ENCODE data around the gene TCF7L1.

Gene TCF7L1

DNA sequence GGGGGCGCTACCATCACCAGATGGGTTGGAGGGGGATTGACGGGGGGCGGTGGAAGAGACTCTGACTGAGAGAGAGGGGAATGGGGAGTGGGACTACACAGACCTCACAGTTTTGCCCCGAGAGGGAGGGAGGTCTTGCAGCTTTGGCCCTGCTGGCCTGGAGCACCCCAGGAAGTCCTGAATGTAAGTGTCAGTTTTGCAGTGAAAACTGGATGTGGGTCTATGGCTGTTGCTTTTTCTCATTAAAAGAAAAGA lies 2.4 kb downstream of the TCF7L1 start:
- no peak overlapping the region for H3K4me3 ChIP-seq (ENCODE audit: low read depth, low read length)
- no peak for DNase-seq (ENCODE audit: low read depth)
- TF ChIP-seq, protein P1, sequence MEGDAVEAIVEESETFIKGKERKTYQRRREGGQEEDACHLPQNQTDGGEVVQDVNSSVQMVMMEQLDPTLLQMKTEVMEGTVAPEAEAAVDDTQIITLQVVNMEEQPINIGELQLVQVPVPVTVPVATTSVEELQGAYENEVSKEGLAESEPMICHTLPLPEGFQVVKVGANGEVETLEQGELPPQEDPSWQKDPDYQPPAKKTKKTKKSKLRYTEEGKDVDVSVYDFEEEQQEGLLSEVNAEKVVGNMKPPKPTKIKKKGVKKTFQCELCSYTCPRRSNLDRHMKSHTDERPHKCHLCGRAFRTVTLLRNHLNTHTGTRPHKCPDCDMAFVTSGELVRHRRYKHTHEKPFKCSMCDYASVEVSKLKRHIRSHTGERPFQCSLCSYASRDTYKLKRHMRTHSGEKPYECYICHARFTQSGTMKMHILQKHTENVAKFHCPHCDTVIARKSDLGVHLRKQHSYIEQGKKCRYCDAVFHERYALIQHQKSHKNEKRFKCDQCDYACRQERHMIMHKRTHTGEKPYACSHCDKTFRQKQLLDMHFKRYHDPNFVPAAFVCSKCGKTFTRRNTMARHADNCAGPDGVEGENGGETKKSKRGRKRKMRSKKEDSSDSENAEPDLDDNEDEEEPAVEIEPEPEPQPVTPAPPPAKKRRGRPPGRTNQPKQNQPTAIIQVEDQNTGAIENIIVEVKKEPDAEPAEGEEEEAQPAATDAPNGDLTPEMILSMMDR (IDR thresholded peaks at IDR 0.05; ENCODE audit: low read depth, low read length, missing control alignments): no peak

- no peak for DNase-seq (ENCODE audit: low read depth)
- TF ChIP-seq, protein P1 (IDR thresholded peaks at IDR 0.05; ENCODE audit: low read depth, low read length, missing control alignments): no peak
- no peak overlapping the region for H3K4me3 ChIP-seq (ENCODE audit: low read depth, low read length)
Observed at GRCh38 chr2:85137156-85137555, 4.0 kb downstream of the TCF7L1 start.

GRCh38 chr2:85143463-85144082 lies 10.4 kb downstream of the TCF7L1 start:
- TF ChIP-seq, protein P1 (IDR thresholded peaks at IDR 0.05; ENCODE audit: low read depth, low read length, missing control alignments): no peak
- no peak for DNase-seq (ENCODE audit: low read depth)
- H3K4me3 ChIP-seq (ENCODE audit: low read depth, low read length): no peak overlapping the region

DNA sequence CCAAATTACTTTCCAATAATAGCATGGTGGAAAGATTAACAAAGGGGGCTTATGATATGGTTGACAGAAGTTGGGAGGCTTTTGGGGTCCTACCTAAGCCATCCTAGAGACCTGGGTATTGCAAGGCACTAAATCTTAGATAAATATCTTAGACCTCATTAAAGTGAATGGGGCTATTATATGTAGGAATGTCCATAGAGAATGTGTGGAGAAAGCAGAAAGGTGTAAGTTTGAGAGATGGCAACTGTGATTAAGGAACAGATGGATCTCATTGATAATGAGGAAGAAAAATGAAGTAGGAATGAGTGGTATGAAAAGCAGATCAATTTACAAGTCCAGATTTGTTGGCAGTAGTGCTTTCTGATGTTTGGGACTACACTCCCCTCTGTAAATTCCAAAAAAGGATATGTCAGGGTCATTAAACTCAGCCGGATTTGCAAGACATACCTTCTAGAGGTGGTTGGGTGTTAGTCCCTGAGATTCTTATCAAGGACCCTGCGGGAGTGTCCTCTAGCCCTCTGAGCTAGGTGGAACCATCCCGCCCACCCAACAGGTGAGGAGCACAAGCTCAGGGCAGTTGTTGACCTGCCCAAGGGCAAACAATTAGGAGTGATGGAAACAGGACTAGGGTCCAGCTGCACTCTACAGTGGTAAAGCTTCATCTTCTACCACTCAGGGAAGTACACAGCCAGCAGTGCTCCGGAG lies 12.1 kb downstream of the TCF7L1 start:
- H3K4me3 ChIP-seq (ENCODE audit: low read depth, low read length): no peak overlapping the region
- TF ChIP-seq, protein P1 (IDR thresholded peaks at IDR 0.05; ENCODE audit: low read depth, low read length, missing control alignments): no peak
- no peak for DNase-seq (ENCODE audit: low read depth)

GRCh38 chr2:85148190-85148589 lies 15.0 kb downstream of the TCF7L1 start:
- no peak overlapping the region for H3K4me3 ChIP-seq (ENCODE audit: low read depth, low read length)
- no peak for DNase-seq (ENCODE audit: low read depth)
- TF ChIP-seq, protein P1 (IDR thresholded peaks at IDR 0.05; ENCODE audit: low read depth, low read length, missing control alignments): no peak

- no peak overlapping the region for H3K4me3 ChIP-seq (ENCODE audit: low read depth, low read length)
- TF ChIP-seq, protein P1 (IDR thresholded peaks at IDR 0.05; ENCODE audit: low read depth, low read length, missing control alignments): no peak
- no peak for DNase-seq (ENCODE audit: low read depth)
Observed at GRCh38 chr2:85151026-85151425, 17.8 kb downstream of the TCF7L1 start.

DNA sequence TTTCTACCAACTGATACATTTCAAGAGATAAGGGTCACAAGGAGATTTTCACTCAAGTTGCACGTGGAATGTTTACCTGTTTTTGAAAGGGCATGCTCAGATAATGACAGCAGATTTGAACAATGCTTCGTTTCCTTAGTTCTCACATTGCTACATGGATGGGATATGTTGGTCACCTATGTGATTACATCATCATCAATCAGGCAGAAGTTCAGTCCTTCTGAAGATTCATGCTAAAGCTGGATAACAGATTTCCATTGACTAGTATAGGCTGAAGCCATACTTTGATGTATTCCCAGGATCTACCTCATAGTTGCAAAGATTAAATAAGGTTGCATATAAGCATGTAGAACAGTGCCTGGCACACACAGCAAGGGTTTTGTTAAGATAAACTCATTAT lies 19.7 kb downstream of the TCF7L1 start:
- no peak for DNase-seq (ENCODE audit: low read depth)
- no peak overlapping the region for H3K4me3 ChIP-seq (ENCODE audit: low read depth, low read length)
- TF ChIP-seq, protein P1 (IDR thresholded peaks at IDR 0.05; ENCODE audit: low read depth, low read length, missing control alignments): no peak
